GM21390 (cell line): ENCODE data around the gene NHLH1.

Experiments used
- ATAC-seq: cut with Tn5 transposase; IDR thresholded peaks from one replicate; pipeline ENCODE4 v1.9.1; 2021; ENCODE audit not compliant: unreplicated experiment

NHLH1 gene

GRCh38 chr1:160358073-160358472 lies 8.8 kb upstream of the NHLH1 start:
- no peak for ATAC-seq

- ATAC-seq = no peak
Measured at GRCh38 chr1:160359559-160360226, 7.2 kb upstream of the NHLH1 start.

GRCh38 chr1:160360227-160360695 lies 6.6 kb upstream of the NHLH1 start:
- ATAC-seq = no peak

- ATAC-seq = no peak
Measured at GRCh38 chr1:160361199-160361598, 5.7 kb upstream of the NHLH1 start.

GRCh38 chr1:160361814-160362167 lies 5.1 kb upstream of the NHLH1 start:
- ATAC-seq = no peak

GRCh38 chr1:160362168-160362957 lies 4.5 kb upstream of the NHLH1 start:
- no peak for ATAC-seq

- ATAC-seq = no peak
Measured at GRCh38 chr1:160363010-160363409, 3.9 kb upstream of the NHLH1 start.

GRCh38 chr1:160363951-160364735 lies 2.7 kb upstream of the NHLH1 start:
- ATAC-seq = no peak

GRCh38 chr1:160365325-160365724 lies 1.5 kb upstream of the NHLH1 start:
- no peak for ATAC-seq

- no peak for ATAC-seq
Measured at GRCh38 chr1:160367516-160367900, 637 bp downstream of the NHLH1 start.

- no peak for ATAC-seq
Measured at GRCh38 chr1:160367934-160368923, 1.4 kb downstream of the NHLH1 start.

GRCh38 chr1:160369087-160369486 lies 2.2 kb downstream of the NHLH1 start:
- no peak for ATAC-seq

- no peak for ATAC-seq
Measured at GRCh38 chr1:160370561-160371345, 3.9 kb downstream of the NHLH1 start.

- ATAC-seq = no peak
Measured at GRCh38 chr1:160371346-160371631, 4.4 kb downstream of the NHLH1 start.

GRCh38 chr1:160371756-160372155 lies 4.9 kb downstream of the NHLH1 start:
- ATAC-seq = no peak

- no peak for ATAC-seq
Measured at GRCh38 chr1:160373696-160374095, 6.8 kb downstream of the NHLH1 start.

GRCh38 chr1:160374306-160375110 lies 7.6 kb downstream of the NHLH1 start:
- ATAC-seq = no peak

- no peak for ATAC-seq
Measured at GRCh38 chr1:160375788-160376524, 9.1 kb downstream of the NHLH1 start.
